Nephron progenitor cell (in vitro differentiated cells): ENCODE results near the gene UBR1.
"Not testable (repeated sequence)": the region's sequence is repeated elsewhere in the genome, so short reads cannot be mapped to it uniquely, and the experiment has no call there.

Experiments
- DNase-seq: peaks from one replicate; pipeline ENCODE4 v3.0.0; 2021
- H3K27ac Mint-ChIP-seq: 2 replicates; pipeline ENCODE4 v1.8.0; 2021; ENCODE audit warnings: mild to moderate bottlenecking, moderate library complexity, mixed read lengths
- H3K27me3 Mint-ChIP-seq: 2 replicates; pipeline ENCODE4 v1.8.0; 2021; ENCODE audit warnings: mild to moderate bottlenecking, low read depth, mixed read lengths; ENCODE audit not compliant: poor library complexity
- H3K36me3 Mint-ChIP-seq: 2 replicates; pipeline ENCODE4 v1.8.0; 2021; ENCODE audit warnings: low read depth, mixed read lengths
- H3K4me1 Mint-ChIP-seq: 2 replicates; pipeline ENCODE4 v1.8.0; 2021; ENCODE audit warnings: mixed read lengths
- H3K4me3 Mint-ChIP-seq: 2 replicates; pipeline ENCODE4 v1.8.0; 2021; ENCODE audit warnings: mild to moderate bottlenecking, moderate library complexity, mixed read lengths
- H3K9me3 Mint-ChIP-seq: 2 replicates; pipeline ENCODE4 v1.8.0; 2021; ENCODE audit warnings: mild to moderate bottlenecking, moderate library complexity, mixed read lengths
- TF ChIP-seq, protein P1 (sequence below): fragments of 200-600 bp; sonication (generic); IDR thresholded peaks from 2 replicates; pipeline ENCODE4 v1.5.0; 2021; ENCODE audit warnings: antibody characterized with exemption

The UBR1 gene

DNA sequence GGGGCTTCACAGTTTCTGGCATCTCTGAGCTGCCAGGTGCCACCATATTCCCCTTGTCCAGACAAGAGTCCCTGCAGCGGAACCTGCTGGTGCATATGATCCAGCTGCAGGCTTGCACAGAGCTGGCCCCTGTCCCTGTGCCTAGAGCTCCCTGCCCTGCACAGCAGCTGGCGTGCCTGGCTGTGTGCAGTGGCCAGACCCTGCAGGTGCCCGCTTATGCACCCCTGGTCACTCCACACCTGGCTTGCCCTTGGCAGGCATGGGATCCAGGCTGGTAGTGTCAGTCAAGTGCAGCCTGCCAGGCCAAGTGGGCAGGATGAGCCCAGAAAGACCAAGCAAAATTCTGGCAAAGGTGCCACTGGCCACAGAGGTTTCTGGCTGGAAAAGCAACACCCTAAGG lies 96.6 kb downstream of the UBR1 start:
- Mint-ChIP-seq H3K27ac (no peak overlapping the region), H3K4me3 (no peak overlapping the region), H3K27me3 (no peaks in the 10 kb centered on the region), H3K4me1 (no peaks in the 10 kb centered on the region), H3K9me3 (peaks cover 18% of the 10 kb centered on the region), H3K36me3 (peaks cover 71% of the 10 kb centered on the region)
- TF ChIP-seq, protein P1, sequence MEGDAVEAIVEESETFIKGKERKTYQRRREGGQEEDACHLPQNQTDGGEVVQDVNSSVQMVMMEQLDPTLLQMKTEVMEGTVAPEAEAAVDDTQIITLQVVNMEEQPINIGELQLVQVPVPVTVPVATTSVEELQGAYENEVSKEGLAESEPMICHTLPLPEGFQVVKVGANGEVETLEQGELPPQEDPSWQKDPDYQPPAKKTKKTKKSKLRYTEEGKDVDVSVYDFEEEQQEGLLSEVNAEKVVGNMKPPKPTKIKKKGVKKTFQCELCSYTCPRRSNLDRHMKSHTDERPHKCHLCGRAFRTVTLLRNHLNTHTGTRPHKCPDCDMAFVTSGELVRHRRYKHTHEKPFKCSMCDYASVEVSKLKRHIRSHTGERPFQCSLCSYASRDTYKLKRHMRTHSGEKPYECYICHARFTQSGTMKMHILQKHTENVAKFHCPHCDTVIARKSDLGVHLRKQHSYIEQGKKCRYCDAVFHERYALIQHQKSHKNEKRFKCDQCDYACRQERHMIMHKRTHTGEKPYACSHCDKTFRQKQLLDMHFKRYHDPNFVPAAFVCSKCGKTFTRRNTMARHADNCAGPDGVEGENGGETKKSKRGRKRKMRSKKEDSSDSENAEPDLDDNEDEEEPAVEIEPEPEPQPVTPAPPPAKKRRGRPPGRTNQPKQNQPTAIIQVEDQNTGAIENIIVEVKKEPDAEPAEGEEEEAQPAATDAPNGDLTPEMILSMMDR, result no peak
- DNase-seq, result no peak

DNA sequence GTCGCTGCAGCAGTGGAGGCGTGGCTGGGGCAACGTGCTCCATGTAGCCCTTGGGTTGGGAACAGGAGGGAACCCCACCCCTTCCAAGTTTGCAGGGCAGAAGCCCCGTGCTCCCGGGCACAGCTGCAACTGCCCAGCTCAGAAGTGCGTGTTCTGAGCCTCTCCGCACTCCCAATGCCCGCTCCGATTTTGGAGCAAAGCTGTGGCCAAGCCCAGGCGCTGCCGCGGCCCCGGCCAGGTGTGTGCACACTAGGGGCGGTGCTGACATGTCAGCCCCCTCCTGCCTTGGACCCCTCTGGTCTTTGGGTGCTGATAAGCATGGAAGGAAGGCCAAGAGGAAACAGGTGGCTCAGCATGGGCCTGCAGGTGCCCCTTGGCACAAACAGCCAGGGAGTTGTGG lies 97.7 kb downstream of the UBR1 start:
- Mint-ChIP-seq H3K27ac (no peak overlapping the region), H3K36me3 (peaks cover 71% of the 10 kb centered on the region), H3K4me1 (no peaks in the 10 kb centered on the region), H3K9me3 (peaks cover 19% of the 10 kb centered on the region), H3K4me3 (no peak overlapping the region), H3K27me3 (no peaks in the 10 kb centered on the region)
- TF ChIP-seq, protein P1, result no peak
- no peak for DNase-seq

DNA sequence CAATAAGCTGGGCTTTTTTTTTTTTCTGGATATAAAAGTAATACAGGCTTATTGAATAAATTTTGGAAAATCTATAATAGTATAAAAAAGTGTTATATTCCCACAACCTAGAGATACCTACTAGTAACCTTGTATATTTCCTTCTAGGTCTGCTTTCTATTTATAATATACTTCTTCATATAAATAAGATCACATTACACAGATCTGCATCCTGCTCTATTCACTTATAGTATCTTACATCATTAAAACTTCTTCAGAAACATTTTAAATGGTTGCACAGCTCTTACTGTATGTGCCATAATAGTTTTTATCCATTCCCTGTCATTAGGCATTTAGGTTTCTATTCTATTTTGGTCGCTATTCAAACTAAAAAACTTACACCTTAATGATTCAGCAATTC lies 98.3 kb downstream of the UBR1 start:
- TF ChIP-seq, protein P1, result no peak
- Mint-ChIP-seq H3K4me1 (no peaks in the 10 kb centered on the region), H3K9me3 (peaks cover 17% of the 10 kb centered on the region), H3K27me3 (no peaks in the 10 kb centered on the region), H3K4me3 (no peak overlapping the region), H3K36me3 (peaks cover 73% of the 10 kb centered on the region), H3K27ac (no peak overlapping the region)
- no peak for DNase-seq

DNA sequence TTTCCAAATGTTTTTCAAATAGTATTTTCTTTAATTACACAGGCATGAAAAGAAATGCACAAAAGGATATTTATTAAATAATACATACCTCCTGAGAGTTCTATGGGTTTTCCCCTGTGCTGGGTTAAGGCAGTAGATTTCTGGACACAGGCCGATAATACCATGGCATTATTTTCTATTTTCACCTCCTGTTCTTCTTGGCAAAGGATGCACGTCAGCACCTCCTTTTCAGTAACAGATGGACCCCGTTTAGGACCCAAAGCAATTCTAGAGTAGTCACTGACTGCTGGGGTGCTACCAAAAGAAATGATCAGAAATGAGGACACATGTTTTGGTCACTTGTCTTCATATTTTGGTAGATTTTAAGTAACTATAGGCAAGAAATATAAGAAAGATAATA lies 98.8 kb downstream of the UBR1 start:
- TF ChIP-seq, protein P1, result no peak
- no peak for DNase-seq
- Mint-ChIP-seq H3K4me1 (no peaks in the 10 kb centered on the region), H3K4me3 (no peak overlapping the region), H3K9me3 (peaks cover 17% of the 10 kb centered on the region), H3K27ac (no peak overlapping the region), H3K27me3 (no peaks in the 10 kb centered on the region), H3K36me3 (peaks cover 72% of the 10 kb centered on the region)

DNA sequence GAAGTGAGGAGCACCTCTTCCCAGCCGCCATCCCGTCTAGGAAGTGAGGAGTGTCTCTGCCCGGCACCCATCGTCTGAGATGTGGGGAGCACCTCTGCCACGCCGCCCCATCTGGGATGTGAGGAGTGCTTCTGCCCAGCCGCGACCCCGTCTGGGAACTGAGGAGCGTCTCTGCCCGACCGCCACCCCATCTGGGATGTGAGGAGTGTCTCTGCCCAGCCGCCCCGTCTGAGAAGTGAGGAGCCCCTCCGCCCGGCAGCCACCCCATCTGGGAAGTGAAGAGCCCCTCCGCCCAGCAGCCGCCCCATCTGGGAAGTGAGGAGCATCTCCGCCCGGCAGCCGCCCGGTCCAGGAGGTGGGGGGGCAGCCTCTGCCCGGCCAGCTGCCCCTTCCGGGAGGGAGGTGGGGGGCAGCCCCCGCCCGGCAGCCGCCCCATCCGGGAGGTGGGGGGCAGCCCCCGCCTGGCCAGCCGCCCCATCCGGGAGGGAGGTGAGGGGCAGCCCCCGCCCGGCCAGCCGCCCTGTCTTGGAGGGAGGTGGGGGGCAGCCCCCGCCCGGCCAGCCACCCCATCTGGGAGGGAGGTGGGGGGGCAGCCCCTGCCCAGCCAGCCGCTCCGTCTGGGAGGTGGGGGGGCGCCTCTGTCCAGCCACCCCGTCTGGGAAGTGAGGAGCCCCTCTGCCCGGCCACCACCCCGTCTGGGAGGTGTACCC lies 100.8 kb downstream of the UBR1 start:
- peaks cover 58% of the 10 kb centered on the region for H3K36me3 Mint-ChIP-seq
- not testable (repeated sequence) for H3K4me3 Mint-ChIP-seq, H3K27ac Mint-ChIP-seq, H3K4me1 Mint-ChIP-seq, DNase-seq, H3K27me3 Mint-ChIP-seq
- peaks cover 17% of the 10 kb centered on the region for H3K9me3 Mint-ChIP-seq

DNA sequence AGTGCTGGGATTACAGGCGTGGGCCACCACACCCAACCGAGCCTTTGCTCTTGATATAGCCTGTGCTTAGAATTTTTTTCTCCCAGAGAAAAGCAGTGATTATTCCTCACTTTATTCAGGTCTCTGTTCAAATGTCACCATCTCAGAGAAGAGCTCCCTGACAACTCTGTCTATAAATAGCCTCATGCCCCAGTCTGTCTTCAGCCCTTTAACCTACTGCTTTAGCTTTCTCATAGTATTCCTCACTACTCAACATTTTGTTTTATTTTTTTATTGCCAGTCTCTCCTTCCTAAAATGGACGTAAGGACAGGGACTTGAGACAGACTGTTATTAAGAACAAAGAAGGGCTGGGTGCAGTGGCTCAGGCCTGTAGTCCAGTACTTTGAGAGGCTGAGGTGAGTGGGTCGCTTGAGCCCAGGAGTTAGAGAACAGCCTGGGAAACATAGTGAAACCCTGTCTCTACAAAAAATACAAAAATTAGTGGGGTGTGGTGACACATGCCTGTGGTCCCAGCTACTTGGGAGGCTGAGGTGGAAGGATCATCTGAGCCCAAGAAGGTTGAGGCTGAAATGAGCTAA lies 106.5 kb downstream of the UBR1 start:
- Mint-ChIP-seq H3K4me3 (no peak overlapping the region), H3K27ac (no peak overlapping the region), H3K27me3 (no peaks in the 10 kb centered on the region), H3K4me1 (no peaks in the 10 kb centered on the region), H3K36me3 (peaks cover 78% of the 10 kb centered on the region), H3K9me3 (peaks cover 11% of the 10 kb centered on the region)
- TF ChIP-seq, protein P1, result no peak
- DNase-seq, result no peak
